CD4-positive, alpha-beta memory T cell (primary cell): Measurements from ENCODE around the gene FIZ1. TPM values are rescaled to one million over a fixed set of nuclear protein-coding genes. Genes with fewer than 3 reads are reported as not detected.

Experiments used
- polyA plus RNA-seq, 2 donors: library from polyadenylated mRNA; unstranded; fragments of 300-500 nt; fragmentation: Illumina TruSeq; gene quantifications; one replicate each; pipeline ENCODE4 v1.2.3, GENCODE V29; 2021
- total RNA-seq, 2 experiments: library from RNA; stranded (reverse); gene quantifications; one replicate each; pipeline ENCODE4 v1.2.3, GENCODE V29; 2021

Gene FIZ1
- total and polyA plus RNA-seq, 4 experiments from 2014 or later = 0.99 to 26.4 (median 13.1) TPM

Other genes starting within 250 kb of the FIZ1 start
- gene COX6B2, start 244.8 kb downstream of the FIZ1 start, total RNA-seq = under 1 TPM in 1 of 2 experiments, not detected in 1; 0.38 TPM
- not detected for gene COX6B2, start 244.8 kb downstream of the FIZ1 start, polyA plus RNA-seq
- not detected for gene GARIN5B, start 236.3 kb downstream of the FIZ1 start, total RNA-seq
- gene GARIN5B, start 236.3 kb downstream of the FIZ1 start, polyA plus RNA-seq = not detected
- gene IL11, start 229.1 kb downstream of the FIZ1 start, total RNA-seq = under 1 TPM; 0.32 to 0.47 TPM
- not detected for gene IL11, start 229.1 kb downstream of the FIZ1 start, polyA plus RNA-seq
- gene TMEM190, start 222.7 kb downstream of the FIZ1 start, total RNA-seq = not detected
- gene TMEM190, start 222.7 kb downstream of the FIZ1 start, polyA plus RNA-seq = not detected
- 1 to 10 TPM; 9.6 to 9.9 TPM for gene TMEM238, start 215.2 kb downstream of the FIZ1 start, total RNA-seq
- gene TMEM238, start 215.2 kb downstream of the FIZ1 start, polyA plus RNA-seq = 1 to 10 TPM in 1 of 2 donors, not detected in 1; 2.4 TPM
- 1,000 to 10,000 TPM; 3,136 to 3,159 TPM for gene RPL28, start 213.6 kb downstream of the FIZ1 start, total RNA-seq
- 100 to 1,000 TPM; 257 to 784 TPM for gene RPL28, start 213.6 kb downstream of the FIZ1 start, polyA plus RNA-seq
- 10 to 100 TPM; 18.0 to 21.6 TPM for gene UBE2S, start 191.7 kb downstream of the FIZ1 start, total RNA-seq
- gene UBE2S, start 191.7 kb downstream of the FIZ1 start, polyA plus RNA-seq = 10 to 100 TPM; 24.2 to 25.4 TPM
- not detected for gene SHISA7, start 156.2 kb downstream of the FIZ1 start, total RNA-seq
- gene SHISA7, start 156.2 kb downstream of the FIZ1 start, polyA plus RNA-seq = not detected
- 10 to 100 TPM in 1 of 2 experiments, 1 to 10 TPM in 1; 9.9 to 13.7 TPM for gene ISOC2, start 137.9 kb downstream of the FIZ1 start, total RNA-seq
- 10 to 100 TPM; 24.7 to 29.4 TPM for gene ISOC2, start 137.9 kb downstream of the FIZ1 start, polyA plus RNA-seq
- not detected for gene C19orf85, start 134.8 kb downstream of the FIZ1 start, total RNA-seq
- gene C19orf85, start 134.8 kb downstream of the FIZ1 start, polyA plus RNA-seq = not detected
- 1 to 10 TPM; 8.1 to 9.1 TPM for gene ZNF628, start 122.9 kb downstream of the FIZ1 start, total RNA-seq
- gene ZNF628, start 122.9 kb downstream of the FIZ1 start, polyA plus RNA-seq = under 1 TPM in 1 of 2 donors, not detected in 1; 0.47 TPM
- gene NAT14, start 114.3 kb downstream of the FIZ1 start, total RNA-seq = 1 to 10 TPM; 2.7 to 3.1 TPM
- gene NAT14, start 114.3 kb downstream of the FIZ1 start, polyA plus RNA-seq = 1 to 10 TPM; 2.6 to 3.2 TPM
- under 1 TPM; 0.20 to 0.36 TPM for gene SSC5D, start 111.1 kb downstream of the FIZ1 start, total RNA-seq
- gene SSC5D, start 111.1 kb downstream of the FIZ1 start, polyA plus RNA-seq = not detected
- not detected for gene SBK2, start 62.4 kb downstream of the FIZ1 start, total RNA-seq
- gene SBK2, start 62.4 kb downstream of the FIZ1 start, polyA plus RNA-seq = not detected
- not detected for gene SBK3, start 54.0 kb downstream of the FIZ1 start, total RNA-seq
- not detected for gene SBK3, start 54.0 kb downstream of the FIZ1 start, polyA plus RNA-seq
- gene ZNF579, start 18.7 kb downstream of the FIZ1 start, total RNA-seq = 1 to 10 TPM; 8.0 to 9.6 TPM
- under 1 TPM in 1 of 2 donors, not detected in 1; 0.62 TPM for gene ZNF579, start 18.7 kb downstream of the FIZ1 start, polyA plus RNA-seq
- 10 to 100 TPM; 31.2 to 34.0 TPM for gene ZNF524, start 771 bp upstream of the FIZ1 start, total RNA-seq
- 10 to 100 TPM; 26.2 to 40.1 TPM for gene ZNF524, start 771 bp upstream of the FIZ1 start, polyA plus RNA-seq
- 10 to 100 TPM; 20.3 to 20.9 TPM for gene ZNF865, start 6.1 kb upstream of the FIZ1 start, total RNA-seq
- under 1 TPM in 1 of 2 donors, not detected in 1; 0.30 TPM for gene ZNF865, start 6.1 kb upstream of the FIZ1 start, polyA plus RNA-seq
- gene ZNF784, start 25.0 kb upstream of the FIZ1 start, total RNA-seq = 1 to 10 TPM; 7.4 TPM
- 1 to 10 TPM; 1.7 to 2.1 TPM for gene ZNF784, start 25.0 kb upstream of the FIZ1 start, polyA plus RNA-seq
- 100 to 1,000 TPM in 1 of 2 experiments, 10 to 100 TPM in 1; 92.7 to 105 TPM for gene ZNF580, start 41.5 kb upstream of the FIZ1 start, total RNA-seq
- 10 to 100 TPM in 1 of 2 donors, 1 to 10 TPM in 1; 7.2 to 17.8 TPM for gene ZNF580, start 41.5 kb upstream of the FIZ1 start, polyA plus RNA-seq
- gene ZNF581, start 44.1 kb upstream of the FIZ1 start, total RNA-seq = 10 to 100 TPM; 21.2 to 23.4 TPM
- gene ZNF581, start 44.1 kb upstream of the FIZ1 start, polyA plus RNA-seq = 10 to 100 TPM; 22.5 to 28.5 TPM
- 1 to 10 TPM; 1.2 to 1.5 TPM for gene CCDC106, start 48.7 kb upstream of the FIZ1 start, total RNA-seq
- under 1 TPM; 0.47 to 0.69 TPM for gene CCDC106, start 48.7 kb upstream of the FIZ1 start, polyA plus RNA-seq
- gene U2AF2, start 55.5 kb upstream of the FIZ1 start, total RNA-seq = 100 to 1,000 TPM; 256 to 259 TPM
- gene U2AF2, start 55.5 kb upstream of the FIZ1 start, polyA plus RNA-seq = 10 to 100 TPM in 1 of 2 donors, 1 to 10 TPM in 1; 1.3 to 14.3 TPM
- gene EPN1, start 75.7 kb upstream of the FIZ1 start, total RNA-seq = 10 to 100 TPM; 53.9 to 56.9 TPM
- gene EPN1, start 75.7 kb upstream of the FIZ1 start, polyA plus RNA-seq = 10 to 100 TPM in 1 of 2 donors, 1 to 10 TPM in 1; 3.9 to 15.6 TPM
- not detected for gene NLRP9, start 138.9 kb upstream of the FIZ1 start, total RNA-seq
- gene NLRP9, start 138.9 kb upstream of the FIZ1 start, polyA plus RNA-seq = not detected
- gene RFPL4A, start 159.6 kb upstream of the FIZ1 start, total RNA-seq = not detected
- not detected for gene RFPL4A, start 159.6 kb upstream of the FIZ1 start, polyA plus RNA-seq
- not detected for gene RFPL4AL1, start 169.6 kb upstream of the FIZ1 start, total RNA-seq
- not detected for gene RFPL4AL1, start 169.6 kb upstream of the FIZ1 start, polyA plus RNA-seq
- not detected for gene NLRP11, start 232.5 kb upstream of the FIZ1 start, total RNA-seq
- gene NLRP11, start 232.5 kb upstream of the FIZ1 start, polyA plus RNA-seq = not detected
- gene NLRP4, start 237.0 kb upstream of the FIZ1 start, total RNA-seq = not detected
- not detected for gene NLRP4, start 237.0 kb upstream of the FIZ1 start, polyA plus RNA-seq